ENCODE results near the gene CAMK2A.
A peak's percentile ranks its signal among the peaks of the same experiment; 100 is the strongest.

CAMK2A gene

GRCh38 chr5:150313921-150314716 lies 24.5 kb upstream of the CAMK2A start:
- no peak for DNase-seq

GRCh38 chr5:150313501-150313900 lies 23.9 kb upstream of the CAMK2A start:
- no peak for DNase-seq

- no peak for DNase-seq
Measured at GRCh38 chr5:150312518-150312917, 22.9 kb upstream of the CAMK2A start.

GRCh38 chr5:150311015-150311692 lies 21.6 kb upstream of the CAMK2A start:
- no peak for DNase-seq

- DNase-seq: no peak
Measured at GRCh38 chr5:150310246-150310645, 20.7 kb upstream of the CAMK2A start.

- no peak for DNase-seq
Measured at GRCh38 chr5:150309886-150310239, 20.3 kb upstream of the CAMK2A start.

- no peak for DNase-seq
Measured at GRCh38 chr5:150309101-150309885, 19.7 kb upstream of the CAMK2A start.

- no peak for DNase-seq
Measured at GRCh38 chr5:150307617-150308426, 18.2 kb upstream of the CAMK2A start.

- DNase-seq: no peak
Measured at GRCh38 chr5:150306775-150307174, 17.2 kb upstream of the CAMK2A start.

- DNase-seq: no peak
Measured at GRCh38 chr5:150305557-150305956, 16.0 kb upstream of the CAMK2A start.

- no peak for DNase-seq
Measured at GRCh38 chr5:150305095-150305494, 15.5 kb upstream of the CAMK2A start.

GRCh38 chr5:150304481-150305081 lies 15.0 kb upstream of the CAMK2A start:
- DNase-seq: no peak

- DNase-seq: no peak
Measured at GRCh38 chr5:150303660-150304386, 14.2 kb upstream of the CAMK2A start.

- DNase-seq: no peak
Measured at GRCh38 chr5:150303070-150303615, 13.6 kb upstream of the CAMK2A start.

GRCh38 chr5:150302301-150303069 lies 12.9 kb upstream of the CAMK2A start, which contains the start of gene ARSI:
ARSI (minus strand) TSS chr5:150302905; CDS start chr5:150302373, 532 bp downstream.
- peak; percentile 47 for DNase-seq

- DNase-seq: no peak
Measured at GRCh38 chr5:150301901-150302300, 12.3 kb upstream of the CAMK2A start.

- DNase-seq: no peak
Measured at GRCh38 chr5:150301170-150301505, 11.6 kb upstream of the CAMK2A start.

- DNase-seq: no peak
Measured at GRCh38 chr5:150300496-150301169, 11.1 kb upstream of the CAMK2A start.

GRCh38 chr5:150299571-150300327 lies 10.2 kb upstream of the CAMK2A start:
- no peak for DNase-seq
